GM19372 (cell line): Measurements from ENCODE around the gene RPL19.
"Not testable (repeated sequence)": the region's sequence is repeated elsewhere in the genome, so short reads cannot be mapped to it uniquely, and the experiment has no call there.

Source experiments
- ATAC-seq: cut with Tn5 transposase; IDR thresholded peaks from one replicate; pipeline ENCODE4 v1.9.1; 2021; ENCODE audit warnings: mild to moderate bottlenecking, low read depth, moderate library complexity; ENCODE audit not compliant: unreplicated experiment

The RPL19 gene

DNA sequence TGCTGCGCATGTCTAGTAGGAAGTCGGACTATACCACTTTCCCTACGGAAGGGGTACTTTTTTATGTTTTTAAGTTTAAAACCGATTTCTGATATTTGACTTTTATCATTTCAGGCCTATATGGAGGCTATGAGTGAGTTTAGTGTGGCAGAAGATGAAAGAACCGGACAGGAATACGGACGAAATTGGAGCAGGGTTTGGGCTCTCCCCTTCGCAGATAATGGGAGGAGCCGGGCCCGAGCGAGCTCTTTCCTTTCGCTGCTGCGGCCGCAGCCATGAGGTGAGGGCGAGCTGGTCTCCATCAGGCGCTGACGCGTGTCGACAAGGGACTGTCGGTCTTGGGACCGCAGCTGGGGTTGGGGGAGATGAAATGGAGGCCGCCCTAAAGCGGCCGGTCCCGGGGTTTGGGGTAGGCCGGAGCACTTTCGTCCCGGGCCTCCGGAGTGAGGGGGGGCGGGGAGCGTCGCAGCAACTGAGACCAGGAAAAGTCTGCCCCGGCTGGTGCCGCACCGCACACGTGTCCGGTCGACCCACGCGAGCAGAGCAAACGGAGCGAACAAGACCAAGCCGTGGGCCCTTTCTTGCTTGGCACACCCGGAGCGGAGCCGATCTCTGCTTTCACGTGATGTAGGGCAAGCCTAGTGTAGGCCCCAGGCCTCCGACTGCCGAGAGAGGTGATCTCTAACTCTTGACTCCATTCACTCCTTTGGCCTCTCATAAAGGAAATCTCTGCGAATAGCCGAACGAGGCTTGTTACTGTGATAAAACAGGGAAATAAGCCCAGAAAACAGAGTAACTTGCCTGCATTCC is at the start of gene RPL19:
Gene RPL19, plus strand, starts transcription at position 214 of the 810 bp plus-strand sequence. Its CDS starts 62 bp downstream, at position 276.
- ATAC-seq = peak; percentile 56

- ATAC-seq = no peak
Observed at GRCh38 chr17:39150795-39151149, 49.3 kb upstream of the RPL19 start.

DNA sequence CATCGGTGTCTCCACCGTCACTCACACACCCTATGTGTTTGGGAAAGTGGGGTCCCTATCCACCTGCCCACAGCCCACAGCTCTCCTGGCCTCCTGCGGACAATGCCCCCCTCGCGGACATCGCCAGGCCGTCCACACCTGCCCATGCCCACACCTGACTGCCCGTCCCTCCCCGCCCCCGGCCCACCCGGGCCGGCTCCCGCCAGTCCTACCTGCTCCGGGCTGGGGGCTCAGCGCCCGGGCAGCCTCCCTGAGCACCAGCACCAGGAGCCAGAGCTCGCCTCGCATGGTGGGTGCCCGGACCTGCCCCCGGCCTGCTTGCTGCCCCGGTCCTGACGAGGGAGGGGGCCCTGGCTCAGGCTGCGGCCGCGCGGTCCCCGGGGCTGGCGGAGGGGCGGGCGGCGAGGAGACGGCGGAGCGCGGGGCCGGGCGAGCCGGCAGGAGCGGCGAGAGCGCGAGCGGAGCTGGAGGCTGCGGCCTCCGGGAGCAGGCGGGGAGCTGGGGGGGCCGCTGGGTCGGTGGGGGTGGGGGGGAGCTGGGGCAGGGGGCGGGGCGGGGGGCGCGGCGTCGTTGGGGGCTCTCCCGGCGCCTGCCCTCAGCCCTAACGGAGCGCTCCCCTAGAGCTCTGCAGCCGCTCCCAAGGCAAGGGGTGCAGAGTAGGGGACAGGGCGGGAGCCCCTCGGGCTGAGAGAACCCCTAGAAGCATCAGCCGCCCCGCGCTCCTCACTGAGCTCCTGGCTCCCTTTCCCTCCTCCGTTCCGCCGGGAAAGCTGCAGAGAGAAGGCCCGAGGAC is 48.7 kb upstream of the RPL19 start, which contains the start of gene PLXDC1:
Gene PLXDC1, minus strand, starts transcription at position 488 of the 793 bp plus-strand sequence. Its CDS starts 200 bp downstream, at position 288.
- ATAC-seq = no peak

DNA sequence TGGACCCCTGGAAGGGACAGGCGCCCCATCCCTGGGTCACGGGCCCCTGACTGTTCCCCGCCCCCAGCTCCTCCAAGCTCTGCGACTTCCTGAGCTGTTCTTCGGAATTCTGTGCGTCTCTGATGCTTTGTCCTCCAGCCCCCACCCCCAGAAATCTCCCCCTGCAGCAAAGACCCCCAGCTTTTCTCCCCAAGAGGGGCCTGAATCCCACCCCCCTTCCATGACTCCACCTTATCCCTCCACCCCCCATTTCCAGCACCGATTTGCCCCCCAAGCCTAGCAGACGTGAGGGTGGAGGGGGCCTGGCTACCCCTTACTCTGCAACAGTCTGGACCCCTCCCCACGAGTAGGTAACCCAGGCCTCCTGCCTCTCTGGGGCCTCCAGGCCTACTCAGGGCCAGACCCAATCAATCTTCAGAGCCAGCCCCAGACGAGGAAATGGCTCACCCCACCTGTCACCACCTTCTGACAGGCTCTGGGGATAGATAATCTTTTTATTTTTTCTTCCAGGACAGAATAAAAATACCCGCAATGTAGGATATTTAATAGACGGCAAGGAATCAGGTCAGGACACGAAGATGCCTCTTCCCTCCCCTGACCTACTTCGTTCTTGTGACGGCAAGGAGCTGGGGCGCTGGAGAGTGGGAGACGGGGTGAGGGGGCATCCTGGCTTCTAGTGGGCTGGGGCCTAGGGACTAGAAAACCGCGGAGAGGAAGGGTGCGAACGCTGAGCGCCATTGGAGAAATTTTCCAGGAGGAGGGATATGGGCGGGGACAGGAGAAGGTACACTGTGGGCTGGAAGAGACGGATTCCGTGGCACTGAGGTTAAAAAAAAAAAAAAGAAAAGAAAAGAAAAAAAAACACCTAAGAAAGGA is 47.9 kb upstream of the RPL19 start:
- ATAC-seq = no peak

DNA sequence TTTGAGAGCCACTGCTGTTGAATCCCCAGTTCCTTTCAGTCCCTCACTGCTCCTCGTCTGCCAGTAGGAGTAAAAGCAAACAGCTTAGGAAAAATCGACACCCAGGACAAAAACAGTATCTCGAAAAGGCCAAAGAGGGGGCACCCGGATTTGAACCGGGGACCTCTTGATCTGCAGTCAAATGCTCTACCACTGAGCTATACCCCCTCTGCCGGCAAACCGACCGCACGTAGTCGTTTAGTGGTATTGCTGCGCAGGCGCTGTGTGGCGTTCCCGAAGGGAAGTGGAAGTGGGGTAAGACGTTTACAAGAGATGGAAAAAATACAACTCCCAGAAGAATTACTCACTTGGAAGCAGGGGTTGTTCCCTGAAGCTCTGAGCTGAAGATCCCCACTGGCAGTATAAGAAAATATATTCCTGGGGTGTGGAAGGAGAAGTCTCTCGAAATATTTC is 46.5 kb upstream of the RPL19 start:
- peak; percentile 40 for ATAC-seq

DNA sequence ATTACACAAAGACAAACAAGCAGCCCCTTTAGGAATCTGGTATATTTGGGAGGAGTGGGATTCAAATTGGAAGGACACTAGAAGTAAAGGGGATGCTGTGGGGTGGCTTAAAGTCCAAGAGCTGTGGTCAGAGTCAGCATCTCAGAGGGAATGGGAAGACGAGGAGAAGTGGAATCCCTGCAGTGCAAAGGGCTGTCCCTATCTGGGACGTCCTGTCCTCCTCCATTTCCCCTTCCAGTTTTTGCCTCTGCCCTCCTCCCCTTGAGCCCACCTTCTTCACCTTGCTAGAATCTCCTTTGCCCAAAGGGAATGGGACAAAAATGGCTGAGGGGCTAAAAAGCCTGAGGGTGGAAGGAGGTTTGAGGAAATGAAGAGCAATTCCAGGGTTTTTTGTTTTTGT is 44.4 kb upstream of the RPL19 start:
- no peak for ATAC-seq

DNA sequence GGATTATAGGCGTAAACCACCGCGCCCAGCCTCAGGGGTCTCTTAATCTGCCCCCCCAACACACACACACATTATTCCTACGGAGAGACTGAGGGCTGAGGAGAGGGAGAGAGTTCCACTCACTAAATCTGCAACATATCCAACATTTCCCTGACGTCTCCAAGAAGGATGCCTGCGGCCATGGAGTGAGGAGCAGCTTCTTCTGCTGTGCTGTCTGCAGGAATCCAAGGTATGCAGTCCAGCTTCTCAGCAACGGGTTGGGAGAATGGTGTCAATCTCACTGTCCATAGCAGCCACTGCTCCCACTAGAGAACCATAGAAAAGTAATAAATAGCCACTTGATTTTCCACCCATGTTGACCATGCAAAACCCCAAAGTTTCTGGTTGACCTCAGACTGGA is 43.6 kb upstream of the RPL19 start:
- ATAC-seq = no peak

GRCh38 chr17:39158623-39159022 is 41.5 kb upstream of the RPL19 start:
- no peak for ATAC-seq

GRCh38 chr17:39161962-39162361 is 38.1 kb upstream of the RPL19 start:
- no peak for ATAC-seq

- peak; percentile 87 for ATAC-seq
Observed at GRCh38 chr17:39164675-39165143, 35.4 kb upstream of the RPL19 start.

DNA sequence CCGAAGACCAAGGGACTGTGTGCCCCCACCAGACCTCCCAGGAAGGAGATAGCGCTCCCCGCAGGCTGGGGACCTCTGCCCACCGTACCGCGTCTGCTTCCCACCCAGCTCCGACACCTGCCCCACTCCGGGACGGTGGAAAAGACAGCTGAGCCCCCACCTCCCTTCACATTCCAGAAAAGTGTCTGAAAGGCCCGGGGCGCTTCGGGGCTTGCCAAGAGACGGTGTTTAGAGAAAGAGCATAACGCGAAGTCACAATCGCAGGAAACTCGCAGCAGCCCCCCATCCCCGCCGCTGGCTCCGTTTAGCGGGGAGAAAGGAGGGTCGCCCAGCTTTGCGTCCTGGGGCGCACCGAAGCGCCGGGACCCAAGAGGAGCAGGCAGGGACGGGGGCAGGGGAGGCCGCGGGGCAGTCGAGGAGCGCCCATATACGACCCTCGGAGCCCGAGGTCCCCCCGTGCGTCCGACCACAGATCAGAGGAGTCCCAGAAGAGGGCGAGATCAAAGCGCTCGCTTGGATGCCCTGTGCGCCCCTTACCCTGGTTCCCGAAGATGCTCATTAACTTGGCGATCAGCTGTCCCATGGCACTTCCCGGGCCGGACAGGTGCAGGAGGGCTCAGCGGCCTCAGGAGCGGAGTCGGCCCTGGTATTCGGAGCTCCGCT is 34.8 kb upstream of the RPL19 start:
- ATAC-seq = no peak

- no peak for ATAC-seq
Observed at GRCh38 chr17:39165841-39166349, 34.2 kb upstream of the RPL19 start, which contains the start of gene ARL5C. Gene ARL5C (minus strand): TSS chr17:39166161. CDS start chr17:39165760, 401 bp downstream.

GRCh38 chr17:39166437-39167335 is 33.4 kb upstream of the RPL19 start:
- ATAC-seq = no peak

DNA sequence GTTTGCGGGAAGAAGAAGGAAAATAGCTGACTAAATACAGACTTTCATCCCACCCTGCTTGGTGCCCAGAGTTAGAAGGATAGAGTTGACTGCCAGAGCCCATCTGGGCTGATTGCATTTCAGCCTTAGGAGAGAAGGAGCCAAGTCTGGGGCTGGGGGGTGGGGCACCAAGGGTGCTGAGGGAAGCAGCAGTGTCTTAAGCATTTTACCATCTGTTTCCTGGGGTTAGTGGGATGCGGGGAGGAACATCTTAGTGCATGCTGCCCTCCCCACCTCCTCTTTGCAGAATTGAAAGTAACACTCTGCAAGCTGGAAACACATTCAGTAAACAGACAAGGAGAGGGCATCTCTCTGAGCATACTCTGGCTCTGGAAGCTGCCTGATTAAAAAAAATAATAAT is 32.6 kb upstream of the RPL19 start:
- no peak for ATAC-seq

GRCh38 chr17:39168503-39168902 is 31.6 kb upstream of the RPL19 start:
- ATAC-seq = not testable (repeated sequence)

GRCh38 chr17:39169101-39169500 is 31.0 kb upstream of the RPL19 start:
- no peak for ATAC-seq

- ATAC-seq = no peak
Observed at GRCh38 chr17:39169518-39169917, 30.6 kb upstream of the RPL19 start.

DNA sequence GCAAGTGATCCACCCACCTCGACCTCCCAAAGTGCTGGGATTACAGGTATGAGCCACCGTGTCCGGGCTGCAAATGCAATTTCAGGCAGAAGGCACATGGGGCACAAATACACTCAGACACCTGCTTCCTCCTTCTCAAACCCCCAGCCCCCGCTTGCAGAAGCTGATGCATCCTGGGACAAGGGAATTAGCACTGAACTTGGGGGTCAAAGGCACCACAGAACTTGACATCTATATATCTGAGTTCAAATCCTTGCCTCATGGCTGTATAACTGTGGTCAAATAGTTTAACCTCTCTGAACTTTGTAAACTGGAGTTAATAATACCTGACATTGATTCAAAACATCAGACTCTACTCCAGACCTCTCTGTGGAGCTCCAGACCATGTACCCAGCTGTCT is 30.0 kb upstream of the RPL19 start:
- ATAC-seq = no peak

DNA sequence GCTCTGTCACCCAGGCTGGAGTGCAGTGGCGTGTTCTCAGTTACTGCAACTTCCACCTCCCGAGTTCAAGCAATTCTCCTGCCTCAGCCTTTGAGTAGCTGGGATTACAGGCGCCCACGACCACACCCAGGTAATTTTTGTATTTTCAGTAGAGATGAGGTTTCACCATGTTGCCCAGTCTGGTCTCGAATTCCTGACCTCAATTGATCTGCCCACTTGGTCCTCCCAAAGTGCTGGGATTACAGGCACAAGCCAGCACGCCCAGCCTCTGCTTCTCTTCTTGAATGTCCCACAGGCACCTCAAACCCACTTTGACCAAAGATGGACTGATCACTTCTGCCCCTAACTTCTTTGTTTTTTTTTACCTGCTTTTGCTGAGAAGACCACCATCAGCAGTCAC is 29.5 kb upstream of the RPL19 start:
- ATAC-seq = no peak
